B cell (primary cell): ENCODE measurements around the gene MAT1A. TPM values are rescaled to one million over a fixed set of nuclear protein-coding genes. Genes with fewer than 3 reads are reported as not detected.

ENCODE experiments used
- ATAC-seq: fragments of 200-7000 bp; cut with Tn5 transposase; one replicate; pipeline ENCODE4 v1.10.0; 2021; ENCODE audit warnings: low read depth, mild to moderate bottlenecking, moderate number of reproducible peaks, moderate library complexity
- CTCF ChIA-PET: fragments of 350-600 bp; sonication (Branson Sonifier 250); formaldehyde crosslinking; loops from one replicate; lab custom pipeline; 2021; ENCODE audit warnings: antibody characterized with exemption, inconsistent platforms; lab: Charles Lee
- POLR2A ChIA-PET: fragments of 350-600 bp; sonication (Branson Sonifier 250); formaldehyde crosslinking; loops from one replicate; lab custom pipeline; 2021; ENCODE audit warnings: antibody characterized with exemption; lab: Charles Lee
- DNase-seq: peaks from one replicate; pipeline ENCODE4 v3.0.0; 2013
- H2AFZ ChIP-seq: 2 replicates; pipeline ENCODE4 v1.6.1; 2012; ENCODE audit warnings: mild to moderate bottlenecking, low read depth, low read length; ENCODE audit not compliant: insufficient read depth, poor library complexity, severe bottlenecking
- H3K27ac ChIP-seq, 2 donors: 1 replicate in 1 of 2; 2 replicates in 1 of 2; pipeline ENCODE4 v1.5.1; 2012 to 2013; ENCODE audit warnings: low read length in 2 of 2, mild to moderate bottlenecking in 2 of 2, moderate library complexity in 1 of 2
- H3K27me3 ChIP-seq, 4 experiments: fragments of 200-600 bp in 1 of 4; sonication (generic) in 1 of 4; replicated peaks in 1 of 4; 1 replicate in 2 of 4; 2 replicates in 2 of 4; pipeline versions ENCODE4 v1.6.1 to v1.7.0; 2013 to 2016; ENCODE audit warnings: low read length in 3 of 4, mild to moderate bottlenecking in 2 of 4, mixed read lengths in 1 of 4, moderate library complexity in 1 of 4; ENCODE audit not compliant: insufficient read depth in 4 of 4, control insufficient read depth in 3 of 4; ENCODE audit errors: control extremely low read depth in 1 of 4
- H3K36me3 ChIP-seq, 2 experiments: replicated peaks in 1 of 2; 1 replicate in 1 of 2; 2 replicates in 1 of 2; pipeline versions ENCODE4 v1.6.1 to v1.7.1; 2013; ENCODE audit warnings: low read length in 1 of 2; ENCODE audit not compliant: insufficient read depth in 2 of 2, control insufficient read depth in 1 of 2; ENCODE audit errors: control extremely low read depth in 1 of 2, extremely low read depth in 1 of 2
- H3K4me1 ChIP-seq, 2 donors: fragments of 200-600 bp in 1 of 2; sonication (generic) in 1 of 2; 1 replicate in 1 of 2; 2 replicates in 1 of 2; pipeline versions ENCODE4 v1.5.1 to v1.6.1; 2013 to 2017; ENCODE audit warnings: low read length in 2 of 2; ENCODE audit not compliant: control insufficient read depth in 2 of 2, insufficient read depth in 2 of 2
- H3K4me2 ChIP-seq: replicated peaks from 2 replicates; pipeline ENCODE3; 2012; ENCODE audit warnings: mild to moderate bottlenecking, low read depth, low read length; ENCODE audit not compliant: poor library complexity, severe bottlenecking
- H3K4me3 ChIP-seq, 5 experiments: fragments of 200-600 bp in 1 of 5; sonication (generic) in 1 of 5; 1 replicate in 3 of 5; 2 replicates in 2 of 5; pipeline versions ENCODE4 v1.5.1 to v1.7.0; 2011 to 2016; ENCODE audit warnings: low read length in 4 of 5, mild to moderate bottlenecking in 4 of 5, low read depth in 2 of 5, control low read depth in 1 of 5, moderate library complexity in 1 of 5; ENCODE audit not compliant: insufficient read depth in 1 of 5; ENCODE audit errors: control extremely low read depth in 1 of 5, extremely low read depth in 1 of 5
- H3K79me2 ChIP-seq: fragments of 200-600 bp; sonication (generic); one replicate; pipeline ENCODE4 v1.6.0; 2016; ENCODE audit warnings: low read length; ENCODE audit not compliant: control insufficient read depth, insufficient read depth
- H3K9ac ChIP-seq: fragments of 200-600 bp; sonication (generic); 2 replicates; pipeline ENCODE4 v1.6.1; 2017; ENCODE audit warnings: mild to moderate bottlenecking, low read length, moderate library complexity
- H3K9me3 ChIP-seq, 3 donors: one replicate each; pipeline versions ENCODE4 v1.6.1 to v1.7.1; 2013; ENCODE audit warnings: low read length in 2 of 3; ENCODE audit not compliant: control insufficient read depth in 2 of 3, insufficient read depth in 1 of 3; ENCODE audit errors: control extremely low read depth in 1 of 3
- H4K20me1 ChIP-seq: 2 replicates; pipeline ENCODE4 v1.6.0; 2012; ENCODE audit warnings: mild to moderate bottlenecking, low read length; ENCODE audit not compliant: insufficient read depth, control insufficient read depth, poor library complexity, severe bottlenecking
- H3K27ac Mint-ChIP-seq: one replicate; pipeline ENCODE4 v1.8.0; 2021; ENCODE audit warnings: mixed read lengths
- H3K27me3 Mint-ChIP-seq: one replicate; pipeline ENCODE4 v1.8.0; 2021; ENCODE audit warnings: mixed read lengths
- H3K4me1 Mint-ChIP-seq: one replicate; pipeline ENCODE4 v1.8.0; 2021; ENCODE audit warnings: mixed read lengths
- H3K4me3 Mint-ChIP-seq: one replicate; pipeline ENCODE4 v1.8.0; 2021; ENCODE audit warnings: mixed read lengths
- H3K9me3 Mint-ChIP-seq: one replicate; pipeline ENCODE4 v1.8.0; 2022; ENCODE audit warnings: mixed read lengths; ENCODE audit not compliant: insufficient read depth
- CTCF ChIP-seq: fragments of 200-600 bp; IDR thresholded peaks from one replicate; pipeline ENCODE4 v1.8.0; 2022; ENCODE audit warnings: antibody characterized with exemption, mild to moderate bottlenecking
- EZH2 ChIP-seq: IDR thresholded peaks from 2 replicates; pipeline ENCODE4 v1.6.1; 2012; ENCODE audit warnings: borderline replicate concordance, low read depth, mild to moderate bottlenecking, moderate library complexity, low read length; ENCODE audit not compliant: insufficient read depth, poor library complexity, severe bottlenecking
- WGBS: methylation state at CpG from one replicate; pipeline ENCODE4 v1.1.5; 2013; ENCODE audit warnings: missing lambda C conversion rate; ENCODE audit not compliant: insufficient coverage; 5-methylcytosine and 5-hydroxymethylcytosine counted together
- intact Hi-C: fragments of 100-400 bp; cut with micrococcal nuclease; formaldehyde crosslinking; loops from one replicate; pipeline ENCODE4 v1.10.0; 2022
- polyA plus RNA-seq: library from polyadenylated mRNA; depleted of rRNA; stranded (reverse); fragments of >200 nt; gene quantifications from 2 replicates; pipeline ENCODE4 v1.2.3, GENCODE V29; 2012
- total RNA-seq, 2 donors: library from RNA; stranded (reverse); fragments of 120-200 nt in 1 of 2; gene quantifications; 1 replicate in 1 of 2; 2 replicates in 1 of 2; pipeline versions ENCODE4 v1.2.3 to v1.2.4, GENCODE V29; 2013 to 2022

Gene MAT1A
- total and polyA plus RNA-seq, 2 donors (not counting 1 experiment from before 2014, with no cell fraction given) = not detected

DNA sequence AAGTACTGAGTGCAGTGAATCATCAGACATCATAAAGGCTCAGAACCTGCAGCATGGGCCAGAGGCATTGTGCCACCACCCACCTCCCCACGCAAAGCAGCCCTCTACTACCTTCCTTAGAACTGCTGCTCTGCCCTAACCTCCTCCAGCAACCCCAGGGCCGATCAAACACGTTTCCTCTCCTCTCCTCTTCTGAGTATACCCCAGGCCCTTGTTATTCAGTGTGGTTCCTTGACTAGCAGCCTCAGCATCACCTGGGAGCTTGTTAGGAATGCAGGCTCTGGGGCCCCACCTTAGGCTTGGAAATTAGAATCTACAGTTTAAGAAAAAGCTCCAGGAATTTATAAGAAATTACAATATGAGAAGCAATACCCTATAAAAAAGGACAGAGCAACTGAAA, 33.9 kb upstream of the MAT1A start:
- H3K27me3 ChIP-seq = peaks cover 0 to 5% (median 1%) of the 10 kb centered on the region in 4 experiments
- no peak overlapping the region for H3K4me2 ChIP-seq
- no peak overlapping the region for H2AFZ ChIP-seq
- no peak overlapping the region for H3K9ac ChIP-seq
- no peaks in the 10 kb centered on the region for H3K4me1 Mint-ChIP-seq
- H3K4me3 Mint-ChIP-seq = no peak overlapping the region
- no peak overlapping the region for H3K4me3 ChIP-seq
- 67% methylated on average over 1 of the region's 3 CpGs for WGBS
- H3K79me2 ChIP-seq = no peaks in the 10 kb centered on the region
- H4K20me1 ChIP-seq = no peaks in the 10 kb centered on the region
- intact Hi-C loops = no loop called here
- H3K27me3 Mint-ChIP-seq = peaks cover 5% of the 10 kb centered on the region
- no peaks in the 10 kb centered on the region for H3K9me3 ChIP-seq
- ATAC-seq (no peak), DNase-seq (no peak)
- TF ChIP-seq CTCF = no peak
- TF ChIP-seq EZH2 = no peak
- POLR2A ChIA-PET = no interaction called here
- CTCF ChIA-PET = interaction anchor here (1.1 kb wide), 1 partner anchor 16 kb away, joined by 4 read pairs; no protein-coding TSS in a partner anchor
- H3K27ac ChIP-seq = no peak overlapping the region
- no peaks in the 10 kb centered on the region for H3K4me1 ChIP-seq
- no peaks in the 10 kb centered on the region for H3K36me3 ChIP-seq
- no peaks in the 10 kb centered on the region for H3K9me3 Mint-ChIP-seq
- no peak overlapping the region for H3K27ac Mint-ChIP-seq

DNA sequence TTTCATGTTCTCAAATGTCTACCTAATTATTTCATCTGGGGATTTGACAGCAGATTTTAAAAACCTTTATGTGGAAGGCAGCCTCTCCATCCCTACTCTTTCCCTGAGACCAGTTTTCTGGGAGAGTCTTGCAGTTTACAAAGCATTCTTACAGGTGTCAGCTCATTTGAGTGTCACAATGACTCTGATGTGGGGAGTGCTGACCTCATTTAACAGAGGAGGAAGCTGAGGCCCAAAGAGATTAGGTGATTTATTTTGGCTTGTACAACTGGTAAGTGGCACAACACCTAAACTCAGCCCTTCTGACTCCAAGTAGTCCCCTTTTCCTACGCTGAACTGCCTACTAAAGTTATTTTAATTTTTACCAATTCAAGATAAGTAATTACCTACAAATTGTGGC, 33.3 kb upstream of the MAT1A start:
- no peak overlapping the region for H3K27ac Mint-ChIP-seq
- Histone ChIP-seq H3K79me2 (no peaks in the 10 kb centered on the region), H4K20me1 (no peaks in the 10 kb centered on the region), H3K4me3 (no peak overlapping the region), H3K9me3 (no peaks in the 10 kb centered on the region), H3K4me2 (no peak overlapping the region), H3K4me1 (no peaks in the 10 kb centered on the region), H2AFZ (no peak overlapping the region), H3K9ac (no peak overlapping the region), H3K36me3 (no peaks in the 10 kb centered on the region), H3K27me3 (peaks cover 0 to 5% (median 1%) of the 10 kb centered on the region in 4 experiments), H3K27ac (no peak overlapping the region)
- TF ChIP-seq EZH2 (no peak), CTCF (no peak)
- no peak for DNase-seq
- no peaks in the 10 kb centered on the region for H3K9me3 Mint-ChIP-seq
- ChIA-PET POLR2A (no interaction called here), CTCF (no interaction called here)
- intact Hi-C loops = no loop called here
- no peak overlapping the region for H3K4me3 Mint-ChIP-seq
- peaks cover 5% of the 10 kb centered on the region for H3K27me3 Mint-ChIP-seq
- H3K4me1 Mint-ChIP-seq = no peaks in the 10 kb centered on the region
- no peak for ATAC-seq
- no CpG with 5 or more reads among the region's 1 CpG for WGBS
